WTC11 (cell line): ENCODE measurements around the gene MYCBP2. TPM values are rescaled to one million over a fixed set of nuclear protein-coding genes. Genes with fewer than 3 reads are reported as not detected.

Experiments
- ATAC-seq: fragments of 200-7000 bp; cut with Tn5 transposase; 2 replicates; pipeline ENCODE4 v1.10.0; 2021; ENCODE audit warnings: mild to moderate bottlenecking, moderate library complexity
- CTCF ChIA-PET: fragments of 300-600 bp; sonication (Branson Sonifier 250); formaldehyde crosslinking; loops from one replicate; lab custom pipeline; 2021; ENCODE audit warnings: antibody characterized with exemption; lab: Charles Lee
- POLR2A ChIA-PET: fragments of 350-600 bp; sonication (Branson Sonifier 250); formaldehyde crosslinking; loops from one replicate; lab custom pipeline; 2021; ENCODE audit warnings: antibody characterized with exemption; lab: Charles Lee
- DNase-seq: peaks from one replicate; pipeline ENCODE4 v3.0.0; 2021; ENCODE audit warnings: low spot score
- H3K27ac Mint-ChIP-seq: 2 replicates; pipeline ENCODE4 v1.8.0; 2021; ENCODE audit warnings: mixed read lengths
- H3K27me3 Mint-ChIP-seq: 2 replicates; pipeline ENCODE4 v1.8.0; 2021; ENCODE audit warnings: low read depth, mild to moderate bottlenecking, moderate library complexity, mixed read lengths
- H3K36me3 Mint-ChIP-seq: 2 replicates; pipeline ENCODE4 v1.8.0; 2021; ENCODE audit warnings: mixed read lengths
- H3K4me1 Mint-ChIP-seq: 2 replicates; pipeline ENCODE4 v1.8.0; 2022; ENCODE audit warnings: mixed read lengths
- H3K4me3 Mint-ChIP-seq: 2 replicates; pipeline ENCODE4 v1.8.0; 2021; ENCODE audit warnings: mild to moderate bottlenecking, moderate library complexity, mixed read lengths
- H3K9me3 Mint-ChIP-seq: 2 replicates; pipeline ENCODE4 v1.8.0; 2021; ENCODE audit warnings: mixed read lengths
- ETV6 ChIP-seq: sonication (generic); formaldehyde crosslinking; IDR thresholded peaks from 2 replicates; pipeline ENCODE4 v1.8.1; 2022; ENCODE audit warnings: mild to moderate bottlenecking, missing genetic modification reagents
- GRHL2 ChIP-seq: fragments of 250-450 bp; sonication (Bioruptor Pico); IDR thresholded peaks from 2 replicates; pipeline ENCODE4 v1.8.0; 2022; ENCODE audit warnings: mild to moderate bottlenecking, moderate library complexity; ENCODE audit not compliant: insufficient replicate concordance, severe bottlenecking
- MYBL2 ChIP-seq: sonication (generic); formaldehyde crosslinking; IDR thresholded peaks from 2 replicates; pipeline ENCODE4 v1.8.1; 2023; ENCODE audit warnings: mild to moderate bottlenecking, moderate library complexity, missing genetic modification reagents
- NR2C2 ChIP-seq: sonication (generic); formaldehyde crosslinking; IDR thresholded peaks from 2 replicates; pipeline ENCODE4 v1.8.0; 2022; ENCODE audit warnings: mild to moderate bottlenecking, missing genetic modification reagents
- OVOL2 ChIP-seq: fragments of 250-450 bp; sonication (Bioruptor Pico); IDR thresholded peaks from 2 replicates; pipeline ENCODE4 v1.9.0; 2021; ENCODE audit warnings: mild to moderate bottlenecking, borderline replicate concordance
- SP1 ChIP-seq: sonication (generic); formaldehyde crosslinking; conservative IDR thresholded peaks from 2 replicates; pipeline ENCODE4 v1.8.1; 2022; ENCODE audit warnings: missing genetic modification reagents
- ZNF416 ChIP-seq: fragments of 250-450 bp; sonication (Bioruptor Pico); IDR thresholded peaks from 2 replicates; pipeline ENCODE4 v1.9.0; 2021; ENCODE audit warnings: mild to moderate bottlenecking, inconsistent platforms
- ZNF423 ChIP-seq: fragments of 250-450 bp; sonication (Bioruptor Pico); IDR thresholded peaks from 2 replicates; pipeline ENCODE4 v2.1.2; 2022; ENCODE audit warnings: mild to moderate bottlenecking, moderate library complexity
- total RNA-seq: library from RNA; stranded (reverse); gene quantifications from 3 replicates; pipeline ENCODE4 v1.2.3, GENCODE V29; 2021
- TF ChIP-seq, protein P1 (sequence below): sonication (generic); formaldehyde crosslinking; IDR thresholded peaks from 2 replicates; pipeline ENCODE4 v1.8.0; 2022; ENCODE audit warnings: missing genetic modification reagents
- TF ChIP-seq, protein P2 (sequence below): sonication (generic); formaldehyde crosslinking; IDR thresholded peaks from 2 replicates; pipeline ENCODE4 v1.8.1; 2022; ENCODE audit warnings: mild to moderate bottlenecking, moderate library complexity, missing genetic modification reagents
- TF ChIP-seq, protein P3 (sequence below): fragments of 250-450 bp; sonication (Bioruptor Pico); IDR thresholded peaks from 2 replicates; pipeline ENCODE4 v1.8.0; 2021; ENCODE audit warnings: mild to moderate bottlenecking
- TF ChIP-seq, protein P4 (sequence below): fragments of 250-450 bp; sonication (Bioruptor Pico); conservative IDR thresholded peaks from 2 replicates; pipeline ENCODE4 v1.9.0; 2021; ENCODE audit warnings: mild to moderate bottlenecking
- TF ChIP-seq, protein P5 (sequence below): fragments of 250-450 bp; sonication (Bioruptor Pico); IDR thresholded peaks from 2 replicates; pipeline ENCODE4 v1.9.0; 2021; ENCODE audit warnings: moderate library complexity, mild to moderate bottlenecking, inconsistent platforms, borderline replicate concordance
- TF ChIP-seq, protein P6 (sequence below): sonication (generic); formaldehyde crosslinking; IDR thresholded peaks from 2 replicates; pipeline ENCODE4 v1.8.1; 2023; ENCODE audit warnings: mild to moderate bottlenecking, missing genetic modification reagents
- TF ChIP-seq, protein P7 (sequence below): sonication (generic); formaldehyde crosslinking; IDR thresholded peaks from 2 replicates; pipeline ENCODE4 v1.8.1; 2022; ENCODE audit warnings: missing genetic modification reagents, borderline replicate concordance
- TF ChIP-seq, protein P8 (sequence below): sonication (generic); formaldehyde crosslinking; IDR thresholded peaks from 2 replicates; pipeline ENCODE4 v1.8.0; 2022; ENCODE audit warnings: mild to moderate bottlenecking, missing genetic modification reagents
- TF ChIP-seq, protein P9 (sequence below): sonication (generic); formaldehyde crosslinking; IDR thresholded peaks from 2 replicates; pipeline ENCODE4 v1.8.1; 2023; ENCODE audit warnings: mild to moderate bottlenecking, missing genetic modification reagents

The MYCBP2 gene
- total RNA-seq, 1 experiment from 2014 or later: 54.3 TPM

DNA sequence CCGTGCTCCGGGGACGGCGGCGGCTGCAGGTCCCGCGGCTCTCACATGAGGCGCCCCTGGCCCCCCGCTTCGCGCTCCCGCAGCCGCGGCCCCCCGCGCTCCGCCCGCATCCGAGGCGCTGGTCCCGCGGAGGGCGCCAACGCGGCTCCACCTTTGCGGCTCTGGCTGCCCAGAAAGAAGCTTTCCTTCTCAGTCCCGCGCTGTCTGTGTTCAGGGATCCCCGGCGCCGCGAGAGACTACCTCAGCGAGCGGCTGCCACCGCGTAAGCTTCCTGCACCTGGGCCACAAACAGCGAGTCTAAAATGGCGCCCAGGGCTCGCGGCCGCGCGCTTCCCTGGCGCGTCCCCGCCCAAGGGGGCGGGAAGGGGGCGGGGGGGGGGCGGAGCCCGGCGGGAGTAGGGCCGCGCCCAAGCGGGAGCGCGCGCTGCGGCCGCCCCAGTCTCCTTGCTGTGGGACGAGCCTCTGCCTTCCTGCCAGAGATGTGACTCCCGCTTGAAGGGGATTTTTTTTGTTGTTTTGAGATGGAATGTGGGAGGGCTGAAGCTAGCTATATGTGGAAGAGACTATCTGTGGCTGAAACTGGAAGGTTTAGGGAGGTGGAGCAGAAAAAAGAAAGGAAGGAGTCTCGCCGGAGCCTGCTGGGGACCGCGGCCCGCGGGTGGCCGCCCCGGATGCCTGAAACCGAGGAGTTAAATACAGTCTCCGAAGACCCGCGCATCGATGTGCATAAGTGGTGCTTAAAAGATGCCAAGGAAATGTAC, 299.9 kb downstream of the MYCBP2 start, which contains the start of gene FBXL3 (continued):
- TF ChIP-seq, protein P1, sequence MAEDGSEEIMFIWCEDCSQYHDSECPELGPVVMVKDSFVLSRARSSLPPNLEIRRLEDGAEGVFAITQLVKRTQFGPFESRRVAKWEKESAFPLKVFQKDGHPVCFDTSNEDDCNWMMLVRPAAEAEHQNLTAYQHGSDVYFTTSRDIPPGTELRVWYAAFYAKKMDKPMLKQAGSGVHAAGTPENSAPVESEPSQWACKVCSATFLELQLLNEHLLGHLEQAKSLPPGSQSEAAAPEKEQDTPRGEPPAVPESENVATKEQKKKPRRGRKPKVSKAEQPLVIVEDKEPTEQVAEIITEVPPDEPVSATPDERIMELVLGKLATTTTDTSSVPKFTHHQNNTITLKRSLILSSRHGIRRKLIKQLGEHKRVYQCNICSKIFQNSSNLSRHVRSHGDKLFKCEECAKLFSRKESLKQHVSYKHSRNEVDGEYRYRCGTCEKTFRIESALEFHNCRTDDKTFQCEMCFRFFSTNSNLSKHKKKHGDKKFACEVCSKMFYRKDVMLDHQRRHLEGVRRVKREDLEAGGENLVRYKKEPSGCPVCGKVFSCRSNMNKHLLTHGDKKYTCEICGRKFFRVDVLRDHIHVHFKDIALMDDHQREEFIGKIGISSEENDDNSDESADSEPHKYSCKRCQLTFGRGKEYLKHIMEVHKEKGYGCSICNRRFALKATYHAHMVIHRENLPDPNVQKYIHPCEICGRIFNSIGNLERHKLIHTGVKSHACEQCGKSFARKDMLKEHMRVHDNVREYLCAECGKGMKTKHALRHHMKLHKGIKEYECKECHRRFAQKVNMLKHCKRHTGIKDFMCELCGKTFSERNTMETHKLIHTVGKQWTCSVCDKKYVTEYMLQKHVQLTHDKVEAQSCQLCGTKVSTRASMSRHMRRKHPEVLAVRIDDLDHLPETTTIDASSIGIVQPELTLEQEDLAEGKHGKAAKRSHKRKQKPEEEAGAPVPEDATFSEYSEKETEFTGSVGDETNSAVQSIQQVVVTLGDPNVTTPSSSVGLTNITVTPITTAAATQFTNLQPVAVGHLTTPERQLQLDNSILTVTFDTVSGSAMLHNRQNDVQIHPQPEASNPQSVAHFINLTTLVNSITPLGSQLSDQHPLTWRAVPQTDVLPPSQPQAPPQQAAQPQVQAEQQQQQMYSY (CRISPR knock-in tag): no peak
- TF ChIP-seq ZNF423 (CRISPR knock-in tag) (no peak), OVOL2 (CRISPR knock-in tag) (no peak)
- TF ChIP-seq, all 79 proteins: peak for 9

DNA sequence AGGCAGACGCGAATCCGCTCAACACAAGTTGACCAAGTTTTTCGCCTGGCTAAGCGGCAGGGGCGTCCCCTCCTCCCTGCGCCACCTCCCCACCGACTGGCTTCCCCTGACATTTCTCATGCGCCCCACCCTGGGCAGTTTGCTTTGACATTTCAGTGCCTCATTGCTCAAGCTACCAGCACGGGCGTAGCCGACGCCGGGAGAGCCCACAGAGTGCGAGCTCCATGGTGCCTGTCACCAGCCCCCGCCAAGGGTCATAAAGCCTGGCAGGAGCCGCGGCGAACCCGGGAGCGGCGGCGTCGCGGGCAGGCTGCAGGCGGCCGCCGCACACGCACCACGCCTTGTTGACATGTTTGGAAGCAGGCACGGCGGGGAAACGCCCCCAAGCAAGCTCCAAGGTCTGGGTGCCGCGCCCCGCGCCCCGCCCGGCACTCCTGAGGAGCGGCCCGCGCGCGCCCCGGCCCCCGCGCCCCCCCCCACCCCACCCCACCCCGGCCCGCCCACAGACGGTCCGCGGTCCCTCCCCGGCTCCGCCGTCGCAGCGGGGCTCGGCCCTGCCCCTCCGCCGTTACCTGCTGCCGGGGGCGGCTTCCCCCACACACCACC, 300.5 kb downstream of the MYCBP2 start:
- H3K4me3 Mint-ChIP-seq: peak overlapping the region; percentile 91
- peak; percentile 59 for DNase-seq
- ChIA-PET POLR2A (interaction anchor here (0.6 to 2.3 kb wide), 3 partner anchors 36 to 1863 kb away, joined by 3 to 5 read pairs (median 4); no protein-coding TSS in a partner anchor), CTCF (interaction anchor here (0.7 to 1.7 kb wide), 5 partner anchors 9 to 46 kb away, joined by 3 to 4 read pairs (median 4); no protein-coding TSS in a partner anchor)
- no peaks in the 10 kb centered on the region for H3K36me3 Mint-ChIP-seq
- H3K27me3 Mint-ChIP-seq: no peaks in the 10 kb centered on the region
- no peaks in the 10 kb centered on the region for H3K9me3 Mint-ChIP-seq
- H3K27ac Mint-ChIP-seq: peak overlapping the region; percentile 76; the same call in 1 of the 2 replicates
- ATAC-seq: peak; percentile 46
- H3K4me1 Mint-ChIP-seq: peaks cover 37% of the 10 kb centered on the region
- TF ChIP-seq, protein P2, sequence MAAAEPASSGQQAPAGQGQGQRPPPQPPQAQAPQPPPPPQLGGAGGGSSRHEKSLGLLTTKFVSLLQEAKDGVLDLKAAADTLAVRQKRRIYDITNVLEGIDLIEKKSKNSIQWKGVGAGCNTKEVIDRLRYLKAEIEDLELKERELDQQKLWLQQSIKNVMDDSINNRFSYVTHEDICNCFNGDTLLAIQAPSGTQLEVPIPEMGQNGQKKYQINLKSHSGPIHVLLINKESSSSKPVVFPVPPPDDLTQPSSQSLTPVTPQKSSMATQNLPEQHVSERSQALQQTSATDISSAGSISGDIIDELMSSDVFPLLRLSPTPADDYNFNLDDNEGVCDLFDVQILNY (CRISPR knock-in tag): 0 out of 2 replicates have a peak, but pooled peaks have one; percentile 27
- no peak for TF ChIP-seq ETV6 (CRISPR knock-in tag)
- TF ChIP-seq, protein P3, sequence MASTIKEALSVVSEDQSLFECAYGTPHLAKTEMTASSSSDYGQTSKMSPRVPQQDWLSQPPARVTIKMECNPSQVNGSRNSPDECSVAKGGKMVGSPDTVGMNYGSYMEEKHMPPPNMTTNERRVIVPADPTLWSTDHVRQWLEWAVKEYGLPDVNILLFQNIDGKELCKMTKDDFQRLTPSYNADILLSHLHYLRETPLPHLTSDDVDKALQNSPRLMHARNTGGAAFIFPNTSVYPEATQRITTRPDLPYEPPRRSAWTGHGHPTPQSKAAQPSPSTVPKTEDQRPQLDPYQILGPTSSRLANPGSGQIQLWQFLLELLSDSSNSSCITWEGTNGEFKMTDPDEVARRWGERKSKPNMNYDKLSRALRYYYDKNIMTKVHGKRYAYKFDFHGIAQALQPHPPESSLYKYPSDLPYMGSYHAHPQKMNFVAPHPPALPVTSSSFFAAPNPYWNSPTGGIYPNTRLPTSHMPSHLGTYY: no peak
- TF ChIP-seq NR2C2 (CRISPR knock-in tag): no peak
- TF ChIP-seq, protein P4, sequence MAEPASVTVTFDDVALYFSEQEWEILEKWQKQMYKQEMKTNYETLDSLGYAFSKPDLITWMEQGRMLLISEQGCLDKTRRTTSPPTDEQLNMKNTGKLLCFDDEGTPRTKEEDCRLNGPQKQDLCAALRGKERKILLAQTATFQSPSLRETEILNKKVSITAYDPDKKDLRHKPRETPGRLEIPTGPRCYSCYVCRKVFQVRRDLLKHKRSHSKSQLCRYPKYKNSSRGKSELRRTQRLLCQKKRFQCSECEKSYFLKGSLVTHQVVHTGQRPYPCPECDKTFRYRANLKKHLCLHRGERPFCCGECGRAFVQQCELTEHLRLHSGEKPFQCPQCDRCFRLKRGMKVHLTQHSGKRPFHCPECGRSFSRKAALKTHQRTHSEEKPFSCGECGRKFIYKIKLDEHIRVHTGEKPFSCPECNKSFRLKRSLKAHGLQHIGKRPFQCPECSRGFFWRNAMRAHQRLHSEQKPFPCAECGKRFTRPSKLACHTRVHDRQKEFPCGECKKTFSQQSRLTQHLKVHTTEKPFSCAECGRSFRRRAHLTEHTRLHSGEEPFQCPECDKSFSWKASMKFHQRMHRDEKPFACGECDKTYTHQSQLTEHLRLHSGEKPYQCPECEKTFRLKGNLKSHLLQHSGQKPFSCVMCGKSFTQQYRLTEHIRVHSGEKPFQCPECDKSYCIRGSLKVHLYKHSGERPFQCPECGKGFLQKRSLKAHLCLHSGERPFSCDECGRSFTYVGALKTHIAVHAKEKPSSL (CRISPR knock-in tag): no peak
- TF ChIP-seq, protein P5, sequence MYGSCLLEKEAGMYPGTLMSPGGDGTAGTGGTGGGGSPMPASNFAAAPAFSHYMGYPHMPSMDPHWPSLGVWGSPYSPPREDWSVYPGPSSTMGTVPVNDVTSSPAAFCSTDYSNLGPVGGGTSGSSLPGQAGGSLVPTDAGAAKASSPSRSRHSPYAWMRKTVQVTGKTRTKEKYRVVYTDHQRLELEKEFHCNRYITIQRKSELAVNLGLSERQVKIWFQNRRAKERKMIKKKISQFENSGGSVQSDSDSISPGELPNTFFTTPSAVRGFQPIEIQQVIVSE: no peak
- TF ChIP-seq ZNF416: no peak
- no peak for TF ChIP-seq GRHL2 (CRISPR knock-in tag)
- TF ChIP-seq MYBL2 (CRISPR knock-in tag): no peak
- TF ChIP-seq, protein P6, sequence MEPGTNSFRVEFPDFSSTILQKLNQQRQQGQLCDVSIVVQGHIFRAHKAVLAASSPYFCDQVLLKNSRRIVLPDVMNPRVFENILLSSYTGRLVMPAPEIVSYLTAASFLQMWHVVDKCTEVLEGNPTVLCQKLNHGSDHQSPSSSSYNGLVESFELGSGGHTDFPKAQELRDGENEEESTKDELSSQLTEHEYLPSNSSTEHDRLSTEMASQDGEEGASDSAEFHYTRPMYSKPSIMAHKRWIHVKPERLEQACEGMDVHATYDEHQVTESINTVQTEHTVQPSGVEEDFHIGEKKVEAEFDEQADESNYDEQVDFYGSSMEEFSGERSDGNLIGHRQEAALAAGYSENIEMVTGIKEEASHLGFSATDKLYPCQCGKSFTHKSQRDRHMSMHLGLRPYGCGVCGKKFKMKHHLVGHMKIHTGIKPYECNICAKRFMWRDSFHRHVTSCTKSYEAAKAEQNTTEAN (CRISPR knock-in tag): no peak
- TF ChIP-seq, protein P7, sequence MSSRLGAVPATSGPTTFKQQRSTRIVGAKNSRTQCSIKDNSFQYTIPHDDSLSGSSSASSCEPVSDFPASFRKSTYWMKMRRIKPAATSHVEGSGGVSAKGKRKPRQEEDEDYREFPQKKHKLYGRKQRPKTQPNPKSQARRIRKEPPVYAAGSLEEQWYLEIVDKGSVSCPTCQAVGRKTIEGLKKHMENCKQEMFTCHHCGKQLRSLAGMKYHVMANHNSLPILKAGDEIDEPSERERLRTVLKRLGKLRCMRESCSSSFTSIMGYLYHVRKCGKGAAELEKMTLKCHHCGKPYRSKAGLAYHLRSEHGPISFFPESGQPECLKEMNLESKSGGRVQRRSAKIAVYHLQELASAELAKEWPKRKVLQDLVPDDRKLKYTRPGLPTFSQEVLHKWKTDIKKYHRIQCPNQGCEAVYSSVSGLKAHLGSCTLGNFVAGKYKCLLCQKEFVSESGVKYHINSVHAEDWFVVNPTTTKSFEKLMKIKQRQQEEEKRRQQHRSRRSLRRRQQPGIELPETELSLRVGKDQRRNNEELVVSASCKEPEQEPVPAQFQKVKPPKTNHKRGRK: no peak
- TF ChIP-seq, protein P8, sequence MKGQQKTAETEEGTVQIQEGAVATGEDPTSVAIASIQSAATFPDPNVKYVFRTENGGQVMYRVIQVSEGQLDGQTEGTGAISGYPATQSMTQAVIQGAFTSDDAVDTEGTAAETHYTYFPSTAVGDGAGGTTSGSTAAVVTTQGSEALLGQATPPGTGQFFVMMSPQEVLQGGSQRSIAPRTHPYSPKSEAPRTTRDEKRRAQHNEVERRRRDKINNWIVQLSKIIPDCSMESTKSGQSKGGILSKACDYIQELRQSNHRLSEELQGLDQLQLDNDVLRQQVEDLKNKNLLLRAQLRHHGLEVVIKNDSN (CRISPR knock-in tag): no peak
- TF ChIP-seq, protein P9, sequence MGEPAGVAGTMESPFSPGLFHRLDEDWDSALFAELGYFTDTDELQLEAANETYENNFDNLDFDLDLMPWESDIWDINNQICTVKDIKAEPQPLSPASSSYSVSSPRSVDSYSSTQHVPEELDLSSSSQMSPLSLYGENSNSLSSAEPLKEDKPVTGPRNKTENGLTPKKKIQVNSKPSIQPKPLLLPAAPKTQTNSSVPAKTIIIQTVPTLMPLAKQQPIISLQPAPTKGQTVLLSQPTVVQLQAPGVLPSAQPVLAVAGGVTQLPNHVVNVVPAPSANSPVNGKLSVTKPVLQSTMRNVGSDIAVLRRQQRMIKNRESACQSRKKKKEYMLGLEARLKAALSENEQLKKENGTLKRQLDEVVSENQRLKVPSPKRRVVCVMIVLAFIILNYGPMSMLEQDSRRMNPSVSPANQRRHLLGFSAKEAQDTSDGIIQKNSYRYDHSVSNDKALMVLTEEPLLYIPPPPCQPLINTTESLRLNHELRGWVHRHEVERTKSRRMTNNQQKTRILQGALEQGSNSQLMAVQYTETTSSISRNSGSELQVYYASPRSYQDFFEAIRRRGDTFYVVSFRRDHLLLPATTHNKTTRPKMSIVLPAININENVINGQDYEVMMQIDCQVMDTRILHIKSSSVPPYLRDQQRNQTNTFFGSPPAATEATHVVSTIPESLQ (CRISPR knock-in tag): no peak
- no peak for TF ChIP-seq SP1
